Purkinje cell (primary cell): ENCODE data around the gene ECSCR. TPM values are rescaled to one million over a fixed set of nuclear protein-coding genes. Genes with fewer than 3 reads are reported as not detected.

Experiments used
- polyA plus RNA-seq: library from polyadenylated mRNA; unstranded; fragments of >200 nt; fragmentation: Nextera tagmentation; gene quantifications from 2 replicates; pipeline ENCODE4 v1.2.1, GENCODE V29; 2014

Gene ECSCR, protein sequence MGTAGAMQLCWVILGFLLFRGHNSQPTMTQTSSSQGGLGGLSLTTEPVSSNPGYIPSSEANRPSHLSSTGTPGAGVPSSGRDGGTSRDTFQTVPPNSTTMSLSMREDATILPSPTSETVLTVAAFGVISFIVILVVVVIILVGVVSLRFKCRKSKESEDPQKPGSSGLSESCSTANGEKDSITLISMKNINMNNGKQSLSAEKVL
- 2.1 TPM in 1 of 2 replicates, not detected in the other for polyA plus RNA-seq

DNA sequence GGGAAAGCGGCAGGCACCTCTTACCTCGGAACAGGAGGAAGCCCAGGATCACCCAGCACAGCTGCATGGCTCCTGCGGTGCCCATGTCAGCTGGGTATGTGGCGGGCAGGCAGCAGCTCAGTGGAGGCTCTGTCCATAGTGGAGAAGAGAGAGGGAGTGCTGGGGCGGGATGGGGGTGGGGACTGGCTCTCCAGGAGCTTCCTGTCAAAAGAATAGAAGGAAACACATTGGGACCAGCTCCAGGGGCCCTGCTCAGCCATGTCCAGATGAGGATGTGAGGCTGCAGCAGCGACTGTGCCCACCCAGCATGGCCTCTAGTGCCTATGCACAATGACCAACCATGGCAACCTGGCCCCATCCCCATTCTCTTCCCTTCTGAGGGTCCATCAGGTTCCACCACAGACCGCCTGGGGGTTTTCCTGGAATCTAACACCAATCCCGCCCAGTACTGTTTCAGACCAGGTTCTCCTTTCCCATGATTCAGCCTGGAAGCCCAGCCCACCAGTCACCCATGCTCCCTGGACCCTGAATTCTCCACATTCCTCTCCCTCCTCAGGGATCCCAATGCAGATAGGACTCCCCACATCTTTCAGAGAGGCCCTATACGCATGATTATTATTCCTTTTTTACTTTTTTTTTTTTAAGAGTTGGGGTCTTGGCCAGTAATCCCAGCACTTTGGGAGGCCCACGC, at the start of gene ECSCR:
ECSCR (minus strand) TSS at position 158 of the 691 bp plus-strand sequence; CDS start at position 85, 73 bp downstream.

DNA sequence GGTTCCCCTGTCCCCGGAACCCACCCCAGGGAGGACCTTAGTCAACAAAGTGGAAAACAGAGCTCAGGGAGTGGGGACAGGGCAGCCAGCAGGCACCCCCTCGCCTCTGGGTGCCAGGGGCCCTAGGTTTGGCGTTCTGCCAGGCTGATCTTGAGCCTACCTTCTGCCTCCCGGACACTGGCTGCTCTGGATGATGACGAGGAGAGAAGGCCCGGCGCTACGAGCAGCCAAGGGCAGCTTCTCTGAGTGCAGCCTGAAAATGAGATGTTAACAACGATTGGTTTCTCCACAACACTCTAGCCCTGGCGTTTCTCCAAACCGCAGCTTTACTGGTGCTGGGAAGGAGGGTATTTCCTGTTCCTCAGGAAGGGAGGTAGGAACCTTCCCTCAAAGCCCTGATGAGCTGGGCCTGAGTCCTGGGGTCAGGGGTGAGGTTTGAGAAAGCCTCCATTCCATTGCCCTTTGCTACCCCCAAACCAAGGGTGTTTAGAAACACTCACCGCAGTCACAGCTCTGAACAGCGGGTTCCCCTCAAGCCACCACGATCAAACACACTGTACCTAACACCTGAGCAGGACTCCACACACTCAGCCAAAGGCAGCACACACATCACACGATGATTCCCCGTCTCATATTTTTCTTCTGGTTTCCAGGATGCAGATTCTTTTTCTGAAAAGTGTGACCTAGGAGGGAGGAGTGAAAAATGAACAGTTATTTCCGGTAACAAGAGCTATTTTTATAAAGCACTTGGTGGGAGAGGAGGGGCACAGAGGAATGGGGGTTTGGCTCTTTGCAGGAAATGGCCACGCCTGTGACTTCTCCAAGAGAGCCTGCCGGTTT, 19.7 kb upstream of the ECSCR start, which contains the start of gene STING1:
STING1 (minus strand) TSS at position 709 of the 840 bp plus-strand sequence. CDS start 1,054 bp downstream, outside the sequence.

DNA sequence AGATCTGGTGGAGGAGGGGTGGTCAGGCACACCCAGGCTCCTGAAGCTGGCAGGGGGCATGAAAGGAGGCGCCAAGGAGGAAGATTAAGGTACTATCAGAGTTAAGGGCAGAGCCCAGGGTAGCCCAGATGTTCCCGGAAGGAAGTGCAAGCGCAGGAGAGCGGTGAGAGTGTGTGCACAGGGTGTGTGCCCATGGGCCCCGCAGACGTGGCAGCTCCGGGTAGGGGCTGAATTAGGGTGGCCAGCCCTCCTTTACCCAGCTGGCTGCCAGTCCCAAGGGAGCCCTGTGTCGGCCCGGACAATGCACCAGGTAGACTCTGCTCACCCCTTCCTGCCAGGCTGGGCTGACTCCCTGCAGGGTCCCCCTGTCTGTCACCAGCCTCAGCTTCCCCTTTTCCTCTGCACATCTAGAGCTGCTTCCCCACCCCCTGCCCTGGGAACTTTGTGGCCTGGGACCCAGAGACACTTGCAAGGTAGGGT, 8.3 kb upstream of the ECSCR start, which contains the start of gene SMIM33:
SMIM33 (plus strand) TSS at position 184 of the 480 bp plus-strand sequence; CDS start at position 302, 118 bp downstream.

DNA sequence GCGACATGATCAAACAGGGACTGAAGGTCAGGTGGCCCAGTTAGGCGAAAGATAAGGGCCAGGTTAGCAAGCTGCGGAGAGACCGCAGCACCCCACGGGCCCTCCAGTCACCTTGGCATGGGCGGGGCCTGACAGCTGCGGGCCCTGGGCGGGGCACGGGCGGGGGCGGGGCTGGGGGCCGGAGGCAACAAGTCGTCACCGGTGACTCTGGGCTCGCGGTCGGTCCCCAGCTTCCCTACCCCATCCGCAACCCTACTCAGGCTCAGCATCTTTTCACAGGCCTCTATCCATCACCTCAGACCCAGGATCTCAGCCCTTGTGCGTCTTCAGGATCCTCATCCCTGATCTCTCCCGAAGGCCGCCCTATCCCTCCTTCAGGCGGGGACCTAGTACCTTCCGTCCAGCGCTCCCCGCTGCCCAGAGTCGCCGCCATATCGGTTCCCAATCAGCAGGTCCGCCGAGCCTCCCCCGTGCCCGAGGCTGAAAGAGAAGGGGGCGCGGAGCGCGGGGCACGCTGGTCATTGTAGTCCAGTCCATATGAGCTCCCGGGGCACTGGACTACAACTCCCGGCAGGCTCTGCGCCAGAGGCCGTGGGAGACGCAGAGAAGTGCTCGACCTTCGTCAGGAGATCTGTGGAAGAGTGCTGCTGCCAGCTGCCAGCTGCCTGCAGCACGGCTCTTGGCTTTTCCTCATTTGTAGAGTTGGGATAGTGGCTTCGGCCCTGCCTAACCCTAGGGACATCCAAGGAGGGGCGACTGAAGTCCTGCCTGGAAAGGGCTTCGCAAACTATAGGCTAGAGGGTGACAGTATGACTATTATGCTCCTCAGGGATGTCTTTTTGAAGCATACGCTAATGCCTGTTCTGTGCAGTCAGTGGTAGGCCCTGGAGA, 23.3 kb downstream of the ECSCR start, which contains the start of gene DNAJC18:
DNAJC18 (minus strand) TSS at position 513 of the 891 bp plus-strand sequence; CDS start at position 433, 80 bp downstream.

DNA sequence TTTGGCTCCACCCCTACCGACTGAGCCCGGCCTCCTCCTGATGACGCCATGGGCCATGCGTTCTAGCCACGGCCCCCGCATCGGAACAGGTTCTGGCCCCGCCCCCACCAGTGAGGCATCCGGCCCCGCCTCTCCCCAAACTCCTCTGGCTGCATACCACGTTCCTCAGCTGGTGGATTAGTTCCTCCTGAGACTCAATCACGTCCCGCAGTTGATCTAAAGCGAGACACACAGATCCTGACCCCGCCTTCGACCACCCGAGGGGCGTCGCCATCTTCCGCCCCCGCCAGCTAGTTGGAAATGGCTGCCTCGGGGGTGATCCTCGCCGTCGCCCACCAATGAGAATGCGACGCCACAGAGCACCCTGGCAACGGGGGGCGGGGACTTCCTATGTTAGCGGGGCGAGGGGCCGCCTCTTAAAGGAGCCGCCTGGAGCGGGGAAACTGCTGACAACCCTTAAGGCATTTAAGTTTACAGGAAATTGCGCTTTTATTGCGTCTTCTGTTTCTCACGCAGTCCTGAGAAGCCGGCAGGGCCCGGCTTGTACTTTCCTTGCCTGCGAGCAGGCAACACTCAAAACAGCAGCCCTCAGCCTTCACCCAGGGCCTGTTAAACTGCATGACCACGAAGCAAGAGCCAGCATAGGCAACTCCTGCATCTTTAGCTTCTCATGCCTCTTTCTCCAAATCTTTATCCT, 58.6 kb downstream of the ECSCR start, which contains the start of gene SPATA24:
SPATA24 (minus strand) TSS at position 303 of the 697 bp plus-strand sequence; CDS start at position 274, 29 bp downstream.

Other genes starting within 250 kb of the ECSCR start
- 239 and 277 TPM in 2 replicates for gene MATR3, start 169.0 kb downstream of the ECSCR start, polyA plus RNA-seq
- 193 and 219 TPM in 2 replicates for gene PAIP2, start 120.9 kb downstream of the ECSCR start, polyA plus RNA-seq
- not detected in 2 replicates for gene SLC23A1, start 79.4 kb downstream of the ECSCR start, polyA plus RNA-seq
- not detected in 2 replicates for gene MZB1, start 72.8 kb downstream of the ECSCR start, polyA plus RNA-seq
- not detected in 2 replicates for gene PROB1, start 67.6 kb downstream of the ECSCR start, polyA plus RNA-seq
- gene SPATA24, start 58.7 kb downstream of the ECSCR start, polyA plus RNA-seq: 0.81 and 7.7 TPM in 2 replicates
- 11.1 and 27.2 TPM in 2 replicates for gene DNAJC18, start 23.2 kb downstream of the ECSCR start, polyA plus RNA-seq
- not detected in 2 replicates for gene SMIM33, start 8.3 kb upstream of the ECSCR start, polyA plus RNA-seq
- gene STING1, start 20.0 kb upstream of the ECSCR start, polyA plus RNA-seq: 0.82 TPM in 1 of 2 replicates, not detected in the other
- 50.6 and 57.5 TPM in 2 replicates for gene UBE2D2, start 98.6 kb upstream of the ECSCR start, polyA plus RNA-seq
- gene CXXC5, start 185.6 kb upstream of the ECSCR start, polyA plus RNA-seq: 10.5 and 18.9 TPM in 2 replicates